ENCODE data around the gene RHOJ. TPM values are rescaled to one million over a fixed set of nuclear protein-coding genes. Genes with fewer than 3 reads are reported as not detected.

RHOJ gene
- total and polyA plus RNA-seq, 10 of the 15 experiments (the other 5 are each of a cell fraction or from before 2014, with no cell fraction given), result not detected

- no peak overlapping the region for H3K27ac ChIP-seq (ENCODE audit: control insufficient read depth, insufficient read depth)
- no peaks in the 10 kb centered on the region for H3K79me2 ChIP-seq (ENCODE audit: control insufficient read depth, insufficient read depth, low read length)
- ChIA-PET SMC1A (ENCODE audit: uncharacterized antibody, unreplicated experiment) (no interaction called here), RAD21 (ENCODE audit: unreplicated experiment) (no interaction called here), CTCF (interaction anchor here (1.2 kb wide), 1 partner anchor 10 kb away, joined by 5 read pairs; no protein-coding TSS in a partner anchor), POLR2A (no interaction called here)
- no peak overlapping the region for H3K9ac ChIP-seq (ENCODE audit: control insufficient read depth, insufficient read depth, low read length)
- no peaks in the 10 kb centered on the region for H3K9me3 ChIP-seq (replicated peaks; ENCODE audit: control insufficient read depth, insufficient read depth, low read length)
- H3K4me2 ChIP-seq (ENCODE audit: control insufficient read depth, insufficient read depth), result no peak overlapping the region
- no peaks in the 10 kb centered on the region for H3K27me3 ChIP-seq (replicated peaks in 1 of 2; ENCODE audit: control insufficient read depth in 2 of 2, insufficient read depth in 2 of 2, low read length in 1 of 2)
- H3K36me3 ChIP-seq (ENCODE audit: control insufficient read depth in 2 of 2, insufficient read depth in 2 of 2, low read length in 1 of 2), result no peaks in the 10 kb centered on the region
- no peak overlapping the region for H3K4me3 ChIP-seq
- H4K20me1 ChIP-seq (ENCODE audit: control insufficient read depth, insufficient read depth), result no peaks in the 10 kb centered on the region
- no peak overlapping the region for H2AFZ ChIP-seq (ENCODE audit: control insufficient read depth, low read depth, low read length)
- WGBS (ENCODE audit: insufficient coverage, insufficient replicate concordance, low lambda C conversion rate, missing lambda C conversion rate), result 15% methylated on average over 3 of the region's 3 CpGs
- no peaks in the 10 kb centered on the region for H3K4me1 ChIP-seq (ENCODE audit: control insufficient read depth, insufficient read depth, low read length)
- DNase-seq (ENCODE audit: low read depth, low spot score), result no peak
- no TSS peak for BruUV-seq (replicated peaks)
- ATAC-seq, result no peak
- intact Hi-C loops (cut with micrococcal nuclease; ENCODE audit: unreplicated experiment), result no loop called here
- in situ Hi-C loops (cut with MboI), result no loop called here
- no peak for FAIRE-seq
- TF ChIP-seq PAX5 (IDR thresholded peaks at IDR 0.05; ENCODE audit: borderline replicate concordance, low read depth, low read length) (no peak), ZSCAN29 (IDR thresholded peaks at IDR 0.05) (no peak), MYB (IDR thresholded peaks at IDR 0.05; ENCODE audit: borderline replicate concordance, low read depth, low read length) (no peak), ZZZ3 (IDR thresholded peaks at IDR 0.05; ENCODE audit: control insufficient read depth, insufficient read length, low read depth) (no peak), ETV6 (conservative IDR thresholded peaks at IDR 0.05 in 1 of 2, IDR thresholded peaks at IDR 0.05 in 1 of 2; ENCODE audit: borderline replicate concordance in 1 of 2, low read depth in 1 of 2) (no peak), STAT3 (IDR thresholded peaks at IDR 0.05; ENCODE audit: low read depth, low read length) (no peak), MTA2 (IDR thresholded peaks at IDR 0.05; ENCODE audit: low read depth) (no peak), SIX5 (IDR thresholded peaks at IDR 0.05; ENCODE audit: low read depth, low read length, severe bottlenecking) (no peak), CREB1 (IDR thresholded peaks at IDR 0.05; ENCODE audit: low read depth) (no peak), STAT1 (conservative IDR thresholded peaks at IDR 0.05) (no peak)
- TF ChIP-seq, protein P1, sequence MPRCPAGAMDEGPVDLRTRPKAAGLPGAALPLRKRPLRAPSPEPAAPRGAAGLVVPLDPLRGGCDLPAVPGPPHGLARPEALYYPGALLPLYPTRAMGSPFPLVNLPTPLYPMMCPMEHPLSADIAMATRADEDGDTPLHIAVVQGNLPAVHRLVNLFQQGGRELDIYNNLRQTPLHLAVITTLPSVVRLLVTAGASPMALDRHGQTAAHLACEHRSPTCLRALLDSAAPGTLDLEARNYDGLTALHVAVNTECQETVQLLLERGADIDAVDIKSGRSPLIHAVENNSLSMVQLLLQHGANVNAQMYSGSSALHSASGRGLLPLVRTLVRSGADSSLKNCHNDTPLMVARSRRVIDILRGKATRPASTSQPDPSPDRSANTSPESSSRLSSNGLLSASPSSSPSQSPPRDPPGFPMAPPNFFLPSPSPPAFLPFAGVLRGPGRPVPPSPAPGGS (IDR thresholded peaks at IDR 0.05; ENCODE audit: borderline replicate concordance, insufficient read depth, low read depth, low read length, poor library complexity, severe bottlenecking), result no peak
- TF ChIP-seq, protein P2, sequence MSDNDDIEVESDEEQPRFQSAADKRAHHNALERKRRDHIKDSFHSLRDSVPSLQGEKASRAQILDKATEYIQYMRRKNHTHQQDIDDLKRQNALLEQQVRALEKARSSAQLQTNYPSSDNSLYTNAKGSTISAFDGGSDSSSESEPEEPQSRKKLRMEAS (IDR thresholded peaks at IDR 0.05; ENCODE audit: low read depth, low read length), result no peak
- TF ChIP-seq, protein P3, sequence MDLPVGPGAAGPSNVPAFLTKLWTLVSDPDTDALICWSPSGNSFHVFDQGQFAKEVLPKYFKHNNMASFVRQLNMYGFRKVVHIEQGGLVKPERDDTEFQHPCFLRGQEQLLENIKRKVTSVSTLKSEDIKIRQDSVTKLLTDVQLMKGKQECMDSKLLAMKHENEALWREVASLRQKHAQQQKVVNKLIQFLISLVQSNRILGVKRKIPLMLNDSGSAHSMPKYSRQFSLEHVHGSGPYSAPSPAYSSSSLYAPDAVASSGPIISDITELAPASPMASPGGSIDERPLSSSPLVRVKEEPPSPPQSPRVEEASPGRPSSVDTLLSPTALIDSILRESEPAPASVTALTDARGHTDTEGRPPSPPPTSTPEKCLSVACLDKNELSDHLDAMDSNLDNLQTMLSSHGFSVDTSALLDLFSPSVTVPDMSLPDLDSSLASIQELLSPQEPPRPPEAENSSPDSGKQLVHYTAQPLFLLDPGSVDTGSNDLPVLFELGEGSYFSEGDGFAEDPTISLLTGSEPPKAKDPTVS (IDR thresholded peaks at IDR 0.05; ENCODE audit: low read depth, low read length), result no peak
- TF ChIP-seq, protein P4, sequence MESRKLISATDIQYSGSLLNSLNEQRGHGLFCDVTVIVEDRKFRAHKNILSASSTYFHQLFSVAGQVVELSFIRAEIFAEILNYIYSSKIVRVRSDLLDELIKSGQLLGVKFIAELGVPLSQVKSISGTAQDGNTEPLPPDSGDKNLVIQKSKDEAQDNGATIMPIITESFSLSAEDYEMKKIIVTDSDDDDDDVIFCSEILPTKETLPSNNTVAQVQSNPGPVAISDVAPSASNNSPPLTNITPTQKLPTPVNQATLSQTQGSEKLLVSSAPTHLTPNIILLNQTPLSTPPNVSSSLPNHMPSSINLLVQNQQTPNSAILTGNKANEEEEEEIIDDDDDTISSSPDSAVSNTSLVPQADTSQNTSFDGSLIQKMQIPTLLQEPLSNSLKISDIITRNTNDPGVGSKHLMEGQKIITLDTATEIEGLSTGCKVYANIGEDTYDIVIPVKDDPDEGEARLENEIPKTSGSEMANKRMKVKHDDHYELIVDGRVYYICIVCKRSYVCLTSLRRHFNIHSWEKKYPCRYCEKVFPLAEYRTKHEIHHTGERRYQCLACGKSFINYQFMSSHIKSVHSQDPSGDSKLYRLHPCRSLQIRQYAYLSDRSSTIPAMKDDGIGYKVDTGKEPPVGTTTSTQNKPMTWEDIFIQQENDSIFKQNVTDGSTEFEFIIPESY (IDR thresholded peaks at IDR 0.05), result no peak
- TF ChIP-seq, protein P5, sequence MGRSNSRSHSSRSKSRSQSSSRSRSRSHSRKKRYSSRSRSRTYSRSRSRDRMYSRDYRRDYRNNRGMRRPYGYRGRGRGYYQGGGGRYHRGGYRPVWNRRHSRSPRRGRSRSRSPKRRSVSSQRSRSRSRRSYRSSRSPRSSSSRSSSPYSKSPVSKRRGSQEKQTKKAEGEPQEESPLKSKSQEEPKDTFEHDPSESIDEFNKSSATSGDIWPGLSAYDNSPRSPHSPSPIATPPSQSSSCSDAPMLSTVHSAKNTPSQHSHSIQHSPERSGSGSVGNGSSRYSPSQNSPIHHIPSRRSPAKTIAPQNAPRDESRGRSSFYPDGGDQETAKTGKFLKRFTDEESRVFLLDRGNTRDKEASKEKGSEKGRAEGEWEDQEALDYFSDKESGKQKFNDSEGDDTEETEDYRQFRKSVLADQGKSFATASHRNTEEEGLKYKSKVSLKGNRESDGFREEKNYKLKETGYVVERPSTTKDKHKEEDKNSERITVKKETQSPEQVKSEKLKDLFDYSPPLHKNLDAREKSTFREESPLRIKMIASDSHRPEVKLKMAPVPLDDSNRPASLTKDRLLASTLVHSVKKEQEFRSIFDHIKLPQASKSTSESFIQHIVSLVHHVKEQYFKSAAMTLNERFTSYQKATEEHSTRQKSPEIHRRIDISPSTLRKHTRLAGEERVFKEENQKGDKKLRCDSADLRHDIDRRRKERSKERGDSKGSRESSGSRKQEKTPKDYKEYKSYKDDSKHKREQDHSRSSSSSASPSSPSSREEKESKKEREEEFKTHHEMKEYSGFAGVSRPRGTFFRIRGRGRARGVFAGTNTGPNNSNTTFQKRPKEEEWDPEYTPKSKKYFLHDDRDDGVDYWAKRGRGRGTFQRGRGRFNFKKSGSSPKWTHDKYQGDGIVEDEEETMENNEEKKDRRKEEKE (IDR thresholded peaks at IDR 0.05), result no peak
- TF ChIP-seq, protein P6, sequence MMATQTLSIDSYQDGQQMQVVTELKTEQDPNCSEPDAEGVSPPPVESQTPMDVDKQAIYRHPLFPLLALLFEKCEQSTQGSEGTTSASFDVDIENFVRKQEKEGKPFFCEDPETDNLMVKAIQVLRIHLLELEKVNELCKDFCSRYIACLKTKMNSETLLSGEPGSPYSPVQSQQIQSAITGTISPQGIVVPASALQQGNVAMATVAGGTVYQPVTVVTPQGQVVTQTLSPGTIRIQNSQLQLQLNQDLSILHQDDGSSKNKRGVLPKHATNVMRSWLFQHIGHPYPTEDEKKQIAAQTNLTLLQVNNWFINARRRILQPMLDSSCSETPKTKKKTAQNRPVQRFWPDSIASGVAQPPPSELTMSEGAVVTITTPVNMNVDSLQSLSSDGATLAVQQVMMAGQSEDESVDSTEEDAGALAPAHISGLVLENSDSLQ (IDR thresholded peaks at IDR 0.05), result no peak
Observed at GRCh38 chr14:63182968-63183367, 21.3 kb upstream of the RHOJ start.
